ENCODE data around the gene LRPPRC.
"Not testable (repeated sequence)": the region's sequence is repeated elsewhere in the genome, so short reads cannot be mapped to it uniquely, and the experiment has no call there.

The LRPPRC gene

GRCh38 chr2:43995733-43996533 is at the start of gene LRPPRC:
LRPPRC (minus strand) TSS chr2:43995989; CDS start chr2:43995947, 42 bp downstream.
- peak; percentile 96 for DNase-seq

GRCh38 chr2:44045061-44045460 is 49.3 kb upstream of the LRPPRC start:
- no peak for DNase-seq

GRCh38 chr2:44044281-44044720 is 48.5 kb upstream of the LRPPRC start:
- DNase-seq, result peak; percentile 88

- DNase-seq, result no peak
Observed at GRCh38 chr2:44040365-44040764, 44.6 kb upstream of the LRPPRC start.

- no peak for DNase-seq
Observed at GRCh38 chr2:44038277-44038676, 42.5 kb upstream of the LRPPRC start.

- no peak for DNase-seq
Observed at GRCh38 chr2:44037221-44037620, 41.4 kb upstream of the LRPPRC start.

GRCh38 chr2:44033947-44034346 is 38.2 kb upstream of the LRPPRC start:
- DNase-seq, result no peak

GRCh38 chr2:44027076-44027475 is 31.3 kb upstream of the LRPPRC start:
- DNase-seq, result peak; percentile 85

GRCh38 chr2:44016282-44016681 is 20.5 kb upstream of the LRPPRC start:
- DNase-seq, result peak; percentile 71

- DNase-seq, result no peak
Observed at GRCh38 chr2:44015239-44015638, 19.4 kb upstream of the LRPPRC start.

- DNase-seq, result not testable (repeated sequence)
Observed at GRCh38 chr2:44013205-44013604, 17.4 kb upstream of the LRPPRC start.

- DNase-seq, result no peak
Observed at GRCh38 chr2:44010266-44010665, 14.5 kb upstream of the LRPPRC start.

- DNase-seq, result peak; percentile 5
Observed at GRCh38 chr2:44009136-44009735, 13.4 kb upstream of the LRPPRC start.

GRCh38 chr2:44005846-44006245 is 10.1 kb upstream of the LRPPRC start:
- DNase-seq, result no peak

GRCh38 chr2:44004735-44005602 is 9.2 kb upstream of the LRPPRC start:
- DNase-seq, result no peak

GRCh38 chr2:44001716-44002115 is 5.9 kb upstream of the LRPPRC start:
- no peak for DNase-seq

GRCh38 chr2:43998263-43998662 is 2.5 kb upstream of the LRPPRC start:
- DNase-seq, result no peak

GRCh38 chr2:43993437-43993836 is 2.4 kb downstream of the LRPPRC start:
- no peak for DNase-seq

- DNase-seq, result no peak
Observed at GRCh38 chr2:43989545-43989944, 6.2 kb downstream of the LRPPRC start.

- no peak for DNase-seq
Observed at GRCh38 chr2:43986600-43986999, 9.2 kb downstream of the LRPPRC start.

GRCh38 chr2:43985359-43985758 is 10.4 kb downstream of the LRPPRC start:
- DNase-seq, result no peak

- no peak for DNase-seq
Observed at GRCh38 chr2:43984533-43984932, 11.3 kb downstream of the LRPPRC start.

GRCh38 chr2:43980902-43981301 is 14.9 kb downstream of the LRPPRC start:
- DNase-seq, result no peak

Measured in RPMI8226 (cell line).